ENCODE measurements around the gene EED. TPM values are rescaled to one million over a fixed set of nuclear protein-coding genes. Genes with fewer than 3 reads are reported as not detected.

Gene EED
- total and polyA plus RNA-seq, 9 donors = 16.2 to 29.4 (median 17.2) TPM

DNA sequence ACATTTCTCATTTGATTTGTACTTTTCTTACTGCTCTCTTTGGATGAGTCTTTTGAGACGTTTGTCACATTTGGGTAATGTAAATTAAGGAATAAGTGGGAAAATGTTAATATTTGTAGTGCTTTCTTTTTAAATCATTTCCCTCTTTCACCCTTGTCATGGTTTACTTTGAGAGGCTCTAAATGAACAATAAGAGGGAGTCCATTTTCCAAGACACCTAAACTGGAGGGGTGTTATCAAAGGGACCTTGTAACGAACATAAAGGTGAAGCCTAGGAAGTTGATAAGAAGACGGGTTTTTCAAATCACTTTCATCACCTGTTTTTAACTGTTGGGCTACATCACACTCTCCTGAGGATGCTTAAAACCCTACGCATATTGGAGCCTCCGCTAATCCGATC, 12.1 kb downstream of the EED start:
- no peak for DNase-seq
- no peak for TF ChIP-seq EP300 (IDR thresholded peaks at IDR 0.05)
- TF ChIP-seq, protein P1, sequence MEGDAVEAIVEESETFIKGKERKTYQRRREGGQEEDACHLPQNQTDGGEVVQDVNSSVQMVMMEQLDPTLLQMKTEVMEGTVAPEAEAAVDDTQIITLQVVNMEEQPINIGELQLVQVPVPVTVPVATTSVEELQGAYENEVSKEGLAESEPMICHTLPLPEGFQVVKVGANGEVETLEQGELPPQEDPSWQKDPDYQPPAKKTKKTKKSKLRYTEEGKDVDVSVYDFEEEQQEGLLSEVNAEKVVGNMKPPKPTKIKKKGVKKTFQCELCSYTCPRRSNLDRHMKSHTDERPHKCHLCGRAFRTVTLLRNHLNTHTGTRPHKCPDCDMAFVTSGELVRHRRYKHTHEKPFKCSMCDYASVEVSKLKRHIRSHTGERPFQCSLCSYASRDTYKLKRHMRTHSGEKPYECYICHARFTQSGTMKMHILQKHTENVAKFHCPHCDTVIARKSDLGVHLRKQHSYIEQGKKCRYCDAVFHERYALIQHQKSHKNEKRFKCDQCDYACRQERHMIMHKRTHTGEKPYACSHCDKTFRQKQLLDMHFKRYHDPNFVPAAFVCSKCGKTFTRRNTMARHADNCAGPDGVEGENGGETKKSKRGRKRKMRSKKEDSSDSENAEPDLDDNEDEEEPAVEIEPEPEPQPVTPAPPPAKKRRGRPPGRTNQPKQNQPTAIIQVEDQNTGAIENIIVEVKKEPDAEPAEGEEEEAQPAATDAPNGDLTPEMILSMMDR (IDR thresholded peaks at IDR 0.05) = no peak
- TF ChIP-seq POLR2A (IDR thresholded peaks at IDR 0.05) = no peak
- Histone ChIP-seq H3K27ac (no peak overlapping the region), H3K36me3 (no peaks in the 10 kb centered on the region), H3K4me1 (ENCODE audit: insufficient read depth) (no peaks in the 10 kb centered on the region), H3K4me3 (no peak overlapping the region), H3K27me3 (no peaks in the 10 kb centered on the region), H3K9me3 (no peaks in the 10 kb centered on the region)
- 71 to 77% (median 73%) methylated on average over 6 of the region's 6 CpGs for WGBS, 3 donors
- intact Hi-C loops (cut with DNase I) = no loop called here

DNA sequence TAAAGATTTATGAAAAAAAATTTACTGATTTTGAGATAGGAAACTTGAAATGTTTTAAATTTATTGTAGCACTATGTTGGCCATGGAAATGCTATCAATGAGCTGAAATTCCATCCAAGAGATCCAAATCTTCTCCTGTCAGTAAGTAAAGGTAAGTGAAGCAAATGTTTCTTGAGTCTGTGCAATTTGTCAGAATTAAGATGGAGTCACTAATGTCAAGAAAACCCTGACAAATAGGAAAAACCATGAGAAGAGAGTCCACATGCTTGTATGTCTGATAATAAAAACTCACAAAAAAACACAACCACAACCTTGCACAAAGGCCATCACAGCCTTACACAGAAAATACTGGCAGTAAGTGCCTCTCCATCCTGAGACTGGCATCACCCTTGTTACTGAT, 12.9 kb downstream of the EED start:
- Histone ChIP-seq H3K36me3 (no peaks in the 10 kb centered on the region), H3K4me3 (no peak overlapping the region), H3K27me3 (no peaks in the 10 kb centered on the region), H3K27ac (no peak overlapping the region), H3K9me3 (no peaks in the 10 kb centered on the region), H3K4me1 (ENCODE audit: insufficient read depth) (no peaks in the 10 kb centered on the region)
- intact Hi-C loops (cut with DNase I) = no loop called here
- TF ChIP-seq EP300 (IDR thresholded peaks at IDR 0.05) = no peak
- no peak for TF ChIP-seq POLR2A (IDR thresholded peaks at IDR 0.05)
- TF ChIP-seq, protein P1 (IDR thresholded peaks at IDR 0.05) = no peak
- no peak for DNase-seq

DNA sequence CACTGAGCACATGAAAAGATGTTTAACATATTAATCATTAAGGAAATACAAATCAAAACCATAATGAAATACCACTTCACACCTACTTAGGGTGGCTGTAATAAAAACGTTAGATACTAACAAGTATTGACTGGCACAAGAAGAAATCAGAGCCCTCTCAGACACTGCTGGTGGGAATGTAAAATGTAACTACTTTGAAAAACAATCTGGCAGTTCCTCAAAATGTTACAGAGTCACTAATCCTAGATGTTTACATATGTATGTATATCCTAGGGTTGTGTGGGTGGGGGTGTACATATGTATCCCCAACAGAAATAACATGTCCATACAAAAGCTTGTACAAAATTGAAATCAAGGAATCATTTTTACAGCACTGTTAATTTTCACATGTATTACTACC, 15.2 kb downstream of the EED start:
- WGBS, 3 donors = 42 to 81% (median 50%) methylated on average over 1 of the region's 1 CpG

DNA sequence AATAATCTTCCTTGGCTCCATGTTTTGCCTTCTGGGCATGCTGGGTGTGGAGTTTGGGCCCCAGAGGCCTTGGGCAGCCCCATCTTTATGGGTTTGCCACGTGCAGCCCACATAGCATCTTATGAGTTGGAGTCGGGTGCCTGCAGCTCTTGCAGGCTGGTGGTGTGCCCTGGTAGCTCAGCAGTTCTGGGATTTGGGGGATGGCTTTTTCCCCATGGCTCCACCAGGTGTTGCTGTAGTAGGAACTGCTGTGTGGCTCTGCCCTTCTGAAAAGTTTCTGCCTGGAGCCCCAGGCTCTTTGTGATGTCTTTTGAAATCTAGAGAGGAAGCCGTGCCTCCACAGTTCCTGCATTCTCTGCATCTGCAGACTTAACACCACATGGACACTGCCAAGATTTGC, 16.8 kb downstream of the EED start:
- DNase-seq = no peak
- H3K36me3 ChIP-seq = no peaks in the 10 kb centered on the region
- no peaks in the 10 kb centered on the region for H3K9me3 ChIP-seq
- intact Hi-C loops (cut with DNase I) = no loop called here
- TF ChIP-seq POLR2A (IDR thresholded peaks at IDR 0.05) (no peak), EP300 (IDR thresholded peaks at IDR 0.05) (no peak)
- TF ChIP-seq, protein P1 (IDR thresholded peaks at IDR 0.05) = no peak
- WGBS, 3 donors = 91 to 95% (median 91%) methylated on average over 3 of the region's 3 CpGs
- no peak overlapping the region for H3K27ac ChIP-seq
- no peaks in the 10 kb centered on the region for H3K27me3 ChIP-seq
- H3K4me3 ChIP-seq = no peak overlapping the region
- H3K4me1 ChIP-seq (ENCODE audit: insufficient read depth) = no peaks in the 10 kb centered on the region

More for the DNA sequence above, 15.2 kb downstream of the EED start:
- TF ChIP-seq, protein P1 (IDR thresholded peaks at IDR 0.05) = no peak
- no peak for TF ChIP-seq EP300 (IDR thresholded peaks at IDR 0.05)
- no peak for TF ChIP-seq POLR2A (IDR thresholded peaks at IDR 0.05)
- intact Hi-C loops (cut with DNase I) = no loop called here
- no peak overlapping the region for H3K4me3 ChIP-seq
- no peaks in the 10 kb centered on the region for H3K9me3 ChIP-seq
- H3K27me3 ChIP-seq = no peaks in the 10 kb centered on the region
- H3K4me1 ChIP-seq (ENCODE audit: insufficient read depth) = no peaks in the 10 kb centered on the region
- H3K36me3 ChIP-seq = no peaks in the 10 kb centered on the region
- no peak overlapping the region for H3K27ac ChIP-seq
- DNase-seq = no peak

DNA sequence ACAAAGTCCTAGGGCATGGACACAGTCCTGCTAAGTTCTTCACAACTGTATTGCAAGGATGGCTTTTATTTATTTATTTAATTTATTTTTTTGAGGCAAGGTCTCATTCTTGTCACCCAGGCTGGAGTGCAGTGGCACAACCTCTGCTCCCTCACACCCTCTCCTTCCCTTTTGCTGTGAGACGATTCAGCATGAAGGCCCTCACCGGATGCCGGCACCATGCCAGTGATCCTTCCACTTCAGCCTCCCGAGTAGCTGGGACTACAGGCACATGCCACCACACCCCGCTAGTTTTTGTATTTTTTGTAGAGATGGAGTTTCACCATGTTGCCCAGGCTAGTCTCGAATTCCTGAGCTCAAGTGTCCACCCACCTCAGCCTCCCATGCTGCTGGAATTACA, 17.8 kb downstream of the EED start:
- WGBS, 3 donors = 96% methylated on average over 6 of the region's 6 CpGs
- Histone ChIP-seq H3K27me3 (no peaks in the 10 kb centered on the region), H3K9me3 (no peaks in the 10 kb centered on the region), H3K27ac (no peak overlapping the region), H3K4me3 (no peak overlapping the region), H3K4me1 (ENCODE audit: insufficient read depth) (no peaks in the 10 kb centered on the region), H3K36me3 (no peaks in the 10 kb centered on the region)
- no peak for TF ChIP-seq EP300 (IDR thresholded peaks at IDR 0.05)
- no peak for TF ChIP-seq POLR2A (IDR thresholded peaks at IDR 0.05)
- TF ChIP-seq, protein P1 (IDR thresholded peaks at IDR 0.05) = no peak
- intact Hi-C loops (cut with DNase I) = no loop called here
- DNase-seq = no peak
